ENCODE data around the gene GPR141.

- TF ChIP-seq POLR2A (IDR thresholded peaks at IDR 0.05; ENCODE audit: low read length) (no peak), GATA1 (IDR thresholded peaks at IDR 0.05; ENCODE audit: low read depth, low read length) (no peak)
These were observed 10.0 kb upstream of the GPR141 start for GRCh38 chr7:37673523-37673922.

Data from erythroblast (primary cell).